Upper lobe of right lung (tissue), 1 donor: ENCODE results near the gene BICC1. TPM values are rescaled to one million over a fixed set of nuclear protein-coding genes. Genes with fewer than 3 reads are reported as not detected.

ENCODE experiments used
- ATAC-seq: fragments of 200-7000 bp; cut with Tn5 transposase; one replicate; pipeline ENCODE4 v1.9.1; 2020; ENCODE audit warnings: mild to moderate bottlenecking, moderate library complexity
- DNase-seq: peaks from one replicate; pipeline ENCODE4 v3.0.0-alpha.2; 2020
- H3K27ac ChIP-seq: fragments of 200-600 bp; one replicate; pipeline ENCODE4 v1.8.0; 2022
- H3K27me3 ChIP-seq: fragments of 200-600 bp; one replicate; pipeline ENCODE4 v1.8.0; 2022; ENCODE audit warnings: mild to moderate bottlenecking
- H3K36me3 ChIP-seq: fragments of 200-600 bp; one replicate; pipeline ENCODE4 v1.8.0; 2022
- H3K4me1 ChIP-seq: fragments of 200-600 bp; one replicate; pipeline ENCODE4 v1.8.0; 2022
- H3K4me3 ChIP-seq: fragments of 200-600 bp; one replicate; pipeline ENCODE4 v1.8.0; 2022; ENCODE audit warnings: mild to moderate bottlenecking
- H3K9me3 ChIP-seq: fragments of 200-600 bp; one replicate; pipeline ENCODE4 v1.8.0; 2022
- intact Hi-C: fragments of 100-400 bp; cut with DNase I; formaldehyde crosslinking; loops from one replicate; pipeline ENCODE4 v1.11.0; 2022
- total RNA-seq: library from RNA; stranded (reverse); fragmentation: NEBNext Ultra II Directional; extraction: Animal tissue kit (Norgen Biotek cat#: 25700); gene quantifications from one replicate; pipeline ENCODE4 v1.2.1, GENCODE V29; 2021
- TF ChIP-seq, protein P1 (sequence below): fragments of 200-600 bp; IDR thresholded peaks from one replicate; pipeline ENCODE4 v1.8.0; 2022; ENCODE audit warnings: antibody characterized with exemption
- donor health status: DM: no; HTN: yes; CAD: no; lungs with severe emphysema.

The BICC1 gene
- total RNA-seq, 1 donor from 2014 or later, result 9.2 TPM

DNA sequence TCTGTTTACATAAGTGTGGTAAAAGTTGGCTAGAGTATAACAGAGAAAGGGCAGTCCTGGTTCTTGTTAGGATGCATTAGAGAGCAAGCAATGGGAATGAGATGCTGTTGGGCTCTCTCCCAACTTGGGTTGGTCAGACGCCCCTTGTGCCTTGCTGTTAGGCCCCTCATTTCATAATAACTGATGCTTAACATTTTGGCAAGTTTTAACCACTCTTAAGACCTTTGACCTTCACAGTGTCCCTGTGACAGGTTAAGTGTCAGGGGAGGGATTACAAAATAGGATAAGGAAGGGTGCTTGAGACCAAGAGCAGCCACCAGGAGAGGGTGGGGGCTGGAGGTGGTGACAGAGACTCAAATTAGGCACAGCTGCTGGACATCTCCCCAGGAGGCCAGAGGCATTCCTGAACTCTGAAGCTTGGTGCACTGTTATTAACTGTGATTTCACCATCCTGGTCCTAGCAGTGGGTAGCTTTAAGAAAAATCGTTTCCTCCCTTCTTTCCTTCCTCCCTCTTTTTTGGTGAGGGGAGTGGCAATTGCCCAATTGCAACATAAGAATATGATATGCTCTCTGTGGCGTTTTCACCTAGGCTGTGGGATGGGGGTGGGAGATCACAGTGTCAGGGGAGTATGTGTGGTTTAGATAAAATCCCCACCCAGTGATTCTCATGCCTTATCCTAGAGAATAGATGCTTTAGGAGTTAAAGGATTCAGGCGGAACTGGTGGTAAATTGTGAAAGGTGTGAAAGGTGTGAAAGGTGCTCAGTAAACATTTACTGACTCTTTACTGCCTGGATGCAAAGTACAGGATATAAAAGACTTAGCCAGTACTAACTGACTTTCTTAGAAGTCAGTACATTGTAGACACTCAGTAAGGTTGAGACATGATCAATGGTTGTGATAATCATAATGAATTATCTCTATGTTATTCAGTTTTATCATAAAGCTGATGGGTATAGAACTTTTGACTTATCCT, 270.5 kb downstream of the BICC1 start:
- Histone ChIP-seq H3K9me3 (no peaks in the 10 kb centered on the region), H3K36me3 (no peaks in the 10 kb centered on the region), H3K27me3 (no peaks in the 10 kb centered on the region), H3K27ac (no peak overlapping the region), H3K4me1 (peaks cover 15% of the 10 kb centered on the region), H3K4me3 (no peak overlapping the region)
- no peak for DNase-seq
- TF ChIP-seq, protein P1, sequence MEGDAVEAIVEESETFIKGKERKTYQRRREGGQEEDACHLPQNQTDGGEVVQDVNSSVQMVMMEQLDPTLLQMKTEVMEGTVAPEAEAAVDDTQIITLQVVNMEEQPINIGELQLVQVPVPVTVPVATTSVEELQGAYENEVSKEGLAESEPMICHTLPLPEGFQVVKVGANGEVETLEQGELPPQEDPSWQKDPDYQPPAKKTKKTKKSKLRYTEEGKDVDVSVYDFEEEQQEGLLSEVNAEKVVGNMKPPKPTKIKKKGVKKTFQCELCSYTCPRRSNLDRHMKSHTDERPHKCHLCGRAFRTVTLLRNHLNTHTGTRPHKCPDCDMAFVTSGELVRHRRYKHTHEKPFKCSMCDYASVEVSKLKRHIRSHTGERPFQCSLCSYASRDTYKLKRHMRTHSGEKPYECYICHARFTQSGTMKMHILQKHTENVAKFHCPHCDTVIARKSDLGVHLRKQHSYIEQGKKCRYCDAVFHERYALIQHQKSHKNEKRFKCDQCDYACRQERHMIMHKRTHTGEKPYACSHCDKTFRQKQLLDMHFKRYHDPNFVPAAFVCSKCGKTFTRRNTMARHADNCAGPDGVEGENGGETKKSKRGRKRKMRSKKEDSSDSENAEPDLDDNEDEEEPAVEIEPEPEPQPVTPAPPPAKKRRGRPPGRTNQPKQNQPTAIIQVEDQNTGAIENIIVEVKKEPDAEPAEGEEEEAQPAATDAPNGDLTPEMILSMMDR, result no peak
- ATAC-seq, result peak; percentile 58
- intact Hi-C loops, result no loop called here

DNA sequence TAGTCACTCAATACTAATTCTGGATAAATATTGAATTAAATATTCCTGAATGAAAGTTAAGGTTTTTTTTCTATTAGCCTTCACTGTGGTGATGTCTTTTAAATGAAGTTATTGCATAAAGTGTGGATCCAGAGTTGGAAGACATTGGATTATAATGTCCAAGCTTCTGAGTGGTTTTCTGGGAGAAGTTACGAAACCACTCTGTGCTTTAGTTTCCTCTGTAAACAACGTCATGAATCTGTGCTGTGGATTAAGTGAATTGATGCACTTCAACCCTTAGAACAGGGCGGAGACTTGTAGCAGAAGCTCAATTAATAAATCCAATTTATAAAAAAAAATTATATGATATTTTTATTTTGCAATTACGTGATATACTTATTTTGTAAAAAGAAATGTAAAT, 271.7 kb downstream of the BICC1 start:
- Histone ChIP-seq H3K4me1 (peaks cover 15% of the 10 kb centered on the region), H3K36me3 (no peaks in the 10 kb centered on the region), H3K9me3 (no peaks in the 10 kb centered on the region), H3K27me3 (no peaks in the 10 kb centered on the region), H3K27ac (no peak overlapping the region), H3K4me3 (no peak overlapping the region)
- TF ChIP-seq, protein P1, result no peak
- no peak for ATAC-seq
- no peak for DNase-seq
- intact Hi-C loops, result no loop called here

DNA sequence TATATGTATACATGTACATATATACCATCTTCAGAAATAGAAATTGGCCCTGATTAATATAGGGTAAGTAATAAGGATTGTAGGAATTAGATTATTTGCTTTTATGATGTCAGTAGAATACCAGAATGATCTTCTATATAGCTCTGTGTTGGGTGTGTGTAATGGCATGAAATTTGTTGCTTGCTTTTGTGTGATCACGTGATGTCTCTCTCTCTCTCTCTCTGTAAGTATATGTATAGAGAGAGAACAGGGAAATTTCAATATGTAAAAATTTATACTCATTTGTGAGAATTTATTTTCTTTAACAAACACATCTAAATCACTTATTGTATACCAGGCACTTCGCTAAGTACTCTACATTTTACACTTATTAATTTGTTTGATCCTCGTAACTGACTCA, 272.7 kb downstream of the BICC1 start:
- TF ChIP-seq, protein P1, result no peak
- Histone ChIP-seq H3K4me3 (no peak overlapping the region), H3K4me1 (peaks cover 15% of the 10 kb centered on the region), H3K27me3 (no peaks in the 10 kb centered on the region), H3K9me3 (no peaks in the 10 kb centered on the region), H3K27ac (no peak overlapping the region), H3K36me3 (no peaks in the 10 kb centered on the region)
- no peak for ATAC-seq
- DNase-seq, result no peak
- intact Hi-C loops, result no loop called here

DNA sequence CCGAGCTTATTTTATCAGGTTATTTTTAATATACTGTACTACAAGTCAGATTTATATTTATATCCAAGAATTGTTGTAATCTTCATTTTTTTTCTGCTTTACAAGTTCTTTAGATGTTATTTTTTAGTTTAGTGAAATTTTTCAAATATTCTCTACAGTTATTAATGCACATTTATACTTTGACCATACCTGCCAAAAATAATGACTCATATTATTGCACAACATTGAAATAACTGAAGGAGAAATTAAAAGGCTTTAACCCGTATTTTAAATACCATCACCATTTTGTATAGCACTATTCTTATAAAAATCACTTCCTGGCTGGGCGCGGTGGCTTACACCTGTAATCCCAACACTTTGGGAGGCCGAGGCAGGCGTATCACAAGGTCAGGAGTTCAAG, 278.5 kb downstream of the BICC1 start:
- Histone ChIP-seq H3K4me1 (no peaks in the 10 kb centered on the region), H3K36me3 (no peaks in the 10 kb centered on the region), H3K27ac (no peak overlapping the region), H3K27me3 (no peaks in the 10 kb centered on the region), H3K4me3 (no peak overlapping the region), H3K9me3 (no peaks in the 10 kb centered on the region)
- ATAC-seq (no peak), DNase-seq (no peak)
- intact Hi-C loops, result no loop called here
- TF ChIP-seq, protein P1, result no peak

GRCh38 chr10:58795560-58795959, 282.9 kb downstream of the BICC1 start:
- TF ChIP-seq, protein P1, result no peak
- Histone ChIP-seq H3K36me3 (no peaks in the 10 kb centered on the region), H3K4me3 (no peak overlapping the region), H3K4me1 (no peaks in the 10 kb centered on the region), H3K27ac (no peak overlapping the region), H3K27me3 (no peaks in the 10 kb centered on the region), H3K9me3 (no peaks in the 10 kb centered on the region)
- intact Hi-C loops, result no loop called here
- DNase-seq, result no peak
- no peak for ATAC-seq
